ENCODE data around the gene ACVR1B. TPM values are rescaled to one million over a fixed set of nuclear protein-coding genes. Genes with fewer than 3 reads are reported as not detected.

Gene ACVR1B
- total and polyA plus RNA-seq, 9 of the 15 experiments (the other 6 are each of a cell fraction or from before 2014, with no cell fraction given), result 0.97 to 15.1 (median 6.8) TPM

GRCh38 chr12:52036587-52037171 lies 85.2 kb downstream of the ACVR1B start (continued):
- TF ChIP-seq MTA2 (IDR thresholded peaks at IDR 0.05; ENCODE audit: low read depth) (no peak), OTX1 (CRISPR knock-in tag; IDR thresholded peaks at IDR 0.05) (no peak), SMARCE1 (IDR thresholded peaks at IDR 0.05) (no peak), PBX2 (CRISPR knock-in tag; IDR thresholded peaks at IDR 0.05; ENCODE audit: low read depth) (no peak), PBX2 (tag; conservative IDR thresholded peaks at IDR 0.05; ENCODE audit: low read depth) (no peak), PCBP1 (IDR thresholded peaks at IDR 0.05; ENCODE audit: low read depth, low read length, poor library complexity, severe bottlenecking) (no peak), ZZZ3 (IDR thresholded peaks at IDR 0.05) (no peak), C11orf30 (IDR thresholded peaks at IDR 0.05; ENCODE audit: low read depth) (no peak), RBFOX2 (IDR thresholded peaks at IDR 0.05; ENCODE audit: low read depth, low read length) (no peak), ZNF398 (CRISPR knock-in tag; IDR thresholded peaks at IDR 0.05) (no peak), BHLHE40 (IDR thresholded peaks at IDR 0.05; ENCODE audit: low read length) (peak; percentile 67), MCM5 (IDR thresholded peaks at IDR 0.05; ENCODE audit: low read depth) (no peak), ZNF79 (CRISPR knock-in tag; IDR thresholded peaks at IDR 0.05; ENCODE audit: low read depth) (no peak), EGR1 (conservative IDR thresholded peaks at IDR 0.05) (peak; percentile 36; the same call in 1 of the 2 replicates), ZNF23 (CRISPR knock-in tag; IDR thresholded peaks at IDR 0.05) (no peak), ZNF280B (CRISPR knock-in tag; IDR thresholded peaks at IDR 0.05) (no peak), ZBTB17 (CRISPR knock-in tag; IDR thresholded peaks at IDR 0.05) (no peak), ZNF583 (CRISPR knock-in tag; IDR thresholded peaks at IDR 0.05) (no peak), MNT (conservative IDR thresholded peaks at IDR 0.05) (peak in 1 of 2 experiments; percentile 47; a peak in 2 of 4 replicates), ZNF639 (CRISPR knock-in tag; conservative IDR thresholded peaks at IDR 0.05 in 1 of 2, IDR thresholded peaks at IDR 0.05 in 1 of 2) (no peak)
